H9 (cell line): ENCODE measurements around the gene GRIA1. TPM values are rescaled to one million over a fixed set of nuclear protein-coding genes. Genes with fewer than 3 reads are reported as not detected.

Source experiments
- DNase-seq: peaks from one replicate; pipeline ENCODE4 v3.0.0-alpha.2; 2017
- H2AFZ ChIP-seq: one replicate; pipeline ENCODE4 v1.6.1; 2013; ENCODE audit warnings: mild to moderate bottlenecking, low read length, control low read depth, moderate library complexity
- H2AK5ac ChIP-seq: 2 replicates; pipeline ENCODE4 v1.6.1; 2013; ENCODE audit warnings: low read length, control low read depth, mixed read lengths; ENCODE audit not compliant: insufficient read length
- H2BK120ac ChIP-seq: one replicate; pipeline ENCODE4 v1.6.1; 2013; ENCODE audit warnings: low read depth, mild to moderate bottlenecking, low read length, control low read depth, inconsistent platforms; ENCODE audit not compliant: poor library complexity, severe bottlenecking
- H2BK12ac ChIP-seq: 2 replicates; pipeline ENCODE4 v1.6.1; 2013; ENCODE audit warnings: low read length, control low read depth, mixed read lengths, low read depth; ENCODE audit not compliant: insufficient read length
- H2BK15ac ChIP-seq: 2 replicates; pipeline ENCODE4 v1.6.1; 2013; ENCODE audit warnings: low read depth, low read length, control low read depth
- H2BK20ac ChIP-seq: one replicate; pipeline ENCODE4 v1.6.1; 2013; ENCODE audit warnings: low read depth, mild to moderate bottlenecking, low read length, control low read depth, inconsistent platforms; ENCODE audit not compliant: poor library complexity, severe bottlenecking
- H2BK5ac ChIP-seq: 2 replicates; pipeline ENCODE4 v1.6.1; 2013; ENCODE audit warnings: low read length, control low read depth, mixed read lengths; ENCODE audit not compliant: insufficient read length
- H3K14ac ChIP-seq: 2 replicates; pipeline ENCODE4 v1.6.1; 2013; ENCODE audit warnings: low read length, control low read depth; ENCODE audit not compliant: insufficient read depth
- H3K18ac ChIP-seq: 2 replicates; pipeline ENCODE4 v1.6.1; 2013; ENCODE audit warnings: low read depth, mild to moderate bottlenecking, mixed read lengths, low read length, control low read depth; ENCODE audit not compliant: insufficient read length
- H3K23ac ChIP-seq: 2 replicates; pipeline ENCODE4 v1.6.1; 2013; ENCODE audit warnings: low read length, control low read depth, mixed read lengths, low read depth; ENCODE audit not compliant: insufficient read length
- H3K23me2 ChIP-seq: 2 replicates; pipeline ENCODE4 v1.6.1; 2013; ENCODE audit warnings: low read depth, mild to moderate bottlenecking, mixed read lengths, low read length, control low read depth; ENCODE audit not compliant: insufficient read length, poor library complexity, severe bottlenecking
- H3K27ac ChIP-seq: 2 replicates; pipeline ENCODE4 v1.5.1; 2013; ENCODE audit warnings: low read length, control low read depth, mixed read lengths, low read depth; ENCODE audit not compliant: insufficient read length
- H3K27me3 ChIP-seq: 2 replicates; pipeline ENCODE4 v1.6.1; 2013; ENCODE audit warnings: low read length, control low read depth, inconsistent platforms; ENCODE audit not compliant: insufficient read depth
- H3K4ac ChIP-seq: 2 replicates; pipeline ENCODE4 v1.6.1; 2013; ENCODE audit warnings: low read depth, mild to moderate bottlenecking, control low read depth, inconsistent platforms, low read length, moderate library complexity
- H3K4me1 ChIP-seq: 2 replicates; pipeline ENCODE4 v1.6.1; 2013; ENCODE audit warnings: low read length, control low read depth, inconsistent platforms; ENCODE audit not compliant: insufficient read depth
- H3K4me2 ChIP-seq: 2 replicates; pipeline ENCODE4 v1.6.1; 2013; ENCODE audit warnings: low read length, control low read depth, mixed read lengths; ENCODE audit not compliant: insufficient read length, insufficient read depth
- H3K56ac ChIP-seq: 2 replicates; pipeline ENCODE4 v1.6.1; 2013; ENCODE audit warnings: low read depth, mild to moderate bottlenecking, mixed read lengths, low read length, control low read depth; ENCODE audit not compliant: insufficient read length
- H3K79me1 ChIP-seq: 2 replicates; pipeline ENCODE4 v1.6.1; 2013; ENCODE audit warnings: low read depth, mild to moderate bottlenecking, moderate library complexity, low read length, control low read depth, inconsistent platforms; ENCODE audit not compliant: insufficient read depth, poor library complexity, severe bottlenecking
- H3K79me2 ChIP-seq: 2 replicates; pipeline ENCODE4 v1.6.1; 2013; ENCODE audit warnings: low read length, control low read depth, inconsistent platforms; ENCODE audit not compliant: insufficient read depth
- H3K9ac ChIP-seq: 2 replicates; pipeline ENCODE4 v1.6.1; 2013; ENCODE audit warnings: low read length, control low read depth, mixed read lengths; ENCODE audit not compliant: insufficient read length; ENCODE audit errors: extremely low read depth
- H3K9me3 ChIP-seq: one replicate; pipeline ENCODE4 v1.6.1; 2013; ENCODE audit warnings: low read depth, low read length, inconsistent platforms; ENCODE audit not compliant: control insufficient read depth
- H3T11ph ChIP-seq: one replicate; pipeline ENCODE4 v1.6.1; 2013; ENCODE audit warnings: mild to moderate bottlenecking, low read length, control low read depth, inconsistent platforms
- H4K20me1 ChIP-seq: one replicate; pipeline ENCODE4 v1.6.1; 2013; ENCODE audit not compliant: control insufficient read depth, insufficient read length, insufficient read depth
- H4K5ac ChIP-seq: 2 replicates; pipeline ENCODE4 v1.6.1; 2013; ENCODE audit warnings: low read depth, mild to moderate bottlenecking, mixed read lengths, low read length, control low read depth; ENCODE audit not compliant: insufficient read length
- H4K8ac ChIP-seq: replicated peaks from 2 replicates; pipeline ENCODE4 v1.6.1; 2013; ENCODE audit warnings: low read length, control low read depth, mixed read lengths, low read depth; ENCODE audit not compliant: insufficient read length
- H4K91ac ChIP-seq: 2 replicates; pipeline ENCODE4 v1.6.1; 2013; ENCODE audit warnings: low read depth, mild to moderate bottlenecking, moderate library complexity, mixed read lengths, low read length, control low read depth; ENCODE audit not compliant: insufficient read length
- H3K27ac Mint-ChIP-seq, 3 experiments: 2 replicates in 2 of 3; 3 replicates in 1 of 3; pipeline ENCODE4 v1.8.0; 2020 to 2021; ENCODE audit warnings: mixed read lengths in 3 of 3, mild to moderate bottlenecking in 1 of 3, moderate library complexity in 1 of 3
- H3K27me3 Mint-ChIP-seq: 2 replicates; pipeline ENCODE4 v1.8.0; 2021; ENCODE audit warnings: low read depth, mild to moderate bottlenecking, moderate library complexity, mixed read lengths
- H3K36me3 Mint-ChIP-seq, 3 experiments: 2 replicates in 2 of 3; 3 replicates in 1 of 3; pipeline ENCODE4 v1.8.0; 2020 to 2021; ENCODE audit warnings: low read depth in 3 of 3, mixed read lengths in 3 of 3; ENCODE audit not compliant: insufficient read depth in 1 of 3
- H3K4me1 Mint-ChIP-seq, 2 experiments: 2 replicates each; pipeline ENCODE4 v1.8.0; 2020; ENCODE audit warnings: mixed read lengths in 2 of 2
- H3K4me3 Mint-ChIP-seq, 2 experiments: 2 replicates in 1 of 2; 3 replicates in 1 of 2; pipeline ENCODE4 v1.8.0; 2020 to 2021; ENCODE audit warnings: mild to moderate bottlenecking in 2 of 2, mixed read lengths in 2 of 2, moderate library complexity in 1 of 2
- H3K9me3 Mint-ChIP-seq, 2 experiments: 2 replicates in 1 of 2; 3 replicates in 1 of 2; pipeline ENCODE4 v1.8.0; 2020; ENCODE audit warnings: mild to moderate bottlenecking in 2 of 2, mixed read lengths in 2 of 2, moderate library complexity in 1 of 2
- WGBS: extraction: QIAGEN DNeasy Blood & Tissue Kit; methylation state at CpG from one replicate; pipeline ENCODE4 v1.1.7; 2013; ENCODE audit warnings: missing lambda C conversion rate, low lambda C conversion rate, mixed read lengths; ENCODE audit not compliant: insufficient read length; ENCODE audit errors: extremely low coverage; 5-methylcytosine and 5-hydroxymethylcytosine counted together
- total RNA-seq: library from RNA; stranded (reverse); gene quantifications from 2 replicates; pipeline ENCODE4 v1.2.1, GENCODE V29; 2021
- TF ChIP-seq, protein P1 (sequence below): fragments of 200-600 bp; sonication (generic); conservative IDR thresholded peaks from 3 replicates; pipeline ENCODE4 v1.8.0; 2021; ENCODE audit warnings: antibody characterized with exemption, mild to moderate bottlenecking

The GRIA1 gene
- total RNA-seq, 1 experiment from 2014 or later, result 0.52 TPM

DNA sequence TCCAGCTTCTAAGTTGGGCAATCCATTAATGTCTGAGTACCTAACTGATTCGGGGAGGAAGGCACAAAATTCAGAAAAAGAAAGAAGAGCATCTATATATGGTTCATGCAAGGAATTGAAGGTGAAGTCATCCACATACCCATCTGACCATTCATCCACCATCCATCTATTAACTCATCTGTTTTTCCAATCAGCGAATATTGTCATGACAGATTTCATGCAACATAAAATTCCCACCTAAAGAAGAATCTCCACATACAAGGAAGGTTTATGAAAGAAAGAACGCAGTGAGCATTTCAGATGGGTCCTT is 164.7 kb downstream of the GRIA1 start:
- Mint-ChIP-seq H3K27me3 (peaks cover 21% of the 10 kb centered on the region), H3K36me3 (peaks cover 0 to 2% (median 0%) of the 10 kb centered on the region in 3 experiments; a peak in 1 of 7 replicates)

More for the DNA sequence above, 164.7 kb downstream of the GRIA1 start:
- H2AFZ ChIP-seq, result no peak overlapping the region
- Mint-ChIP-seq H3K27ac (no peak overlapping the region), H3K4me1 (peaks cover 18 to 21% of the 10 kb centered on the region in 2 experiments), H3K9me3 (peaks cover 0 to under 1% of the 10 kb centered on the region in 2 experiments; a peak in 3 of 5 replicates), H3K4me3 (no peak overlapping the region)
- H3K27ac ChIP-seq, result no peak overlapping the region
- H2AK5ac ChIP-seq, result no peak overlapping the region
- TF ChIP-seq, protein P1, sequence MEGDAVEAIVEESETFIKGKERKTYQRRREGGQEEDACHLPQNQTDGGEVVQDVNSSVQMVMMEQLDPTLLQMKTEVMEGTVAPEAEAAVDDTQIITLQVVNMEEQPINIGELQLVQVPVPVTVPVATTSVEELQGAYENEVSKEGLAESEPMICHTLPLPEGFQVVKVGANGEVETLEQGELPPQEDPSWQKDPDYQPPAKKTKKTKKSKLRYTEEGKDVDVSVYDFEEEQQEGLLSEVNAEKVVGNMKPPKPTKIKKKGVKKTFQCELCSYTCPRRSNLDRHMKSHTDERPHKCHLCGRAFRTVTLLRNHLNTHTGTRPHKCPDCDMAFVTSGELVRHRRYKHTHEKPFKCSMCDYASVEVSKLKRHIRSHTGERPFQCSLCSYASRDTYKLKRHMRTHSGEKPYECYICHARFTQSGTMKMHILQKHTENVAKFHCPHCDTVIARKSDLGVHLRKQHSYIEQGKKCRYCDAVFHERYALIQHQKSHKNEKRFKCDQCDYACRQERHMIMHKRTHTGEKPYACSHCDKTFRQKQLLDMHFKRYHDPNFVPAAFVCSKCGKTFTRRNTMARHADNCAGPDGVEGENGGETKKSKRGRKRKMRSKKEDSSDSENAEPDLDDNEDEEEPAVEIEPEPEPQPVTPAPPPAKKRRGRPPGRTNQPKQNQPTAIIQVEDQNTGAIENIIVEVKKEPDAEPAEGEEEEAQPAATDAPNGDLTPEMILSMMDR, result no peak
- no peak overlapping the region for H2BK20ac ChIP-seq
- no peak overlapping the region for H3K23ac ChIP-seq
- no peak overlapping the region for H4K8ac ChIP-seq
- H4K20me1 ChIP-seq, result no peaks in the 10 kb centered on the region
- H3K9me3 ChIP-seq, result no peaks in the 10 kb centered on the region
- no peak overlapping the region for H2BK120ac ChIP-seq
- no peaks in the 10 kb centered on the region for H3K79me2 ChIP-seq
- H2BK5ac ChIP-seq, result no peak overlapping the region
- no peak overlapping the region for H3K56ac ChIP-seq
- no peaks in the 10 kb centered on the region for H3K23me2 ChIP-seq
- H3K14ac ChIP-seq, result no peak overlapping the region
- WGBS, result no CpG with 5 or more reads among the region's 3 CpGs
- no peak overlapping the region for H4K91ac ChIP-seq
- H3T11ph ChIP-seq, result no peak overlapping the region
- DNase-seq, result no peak
- no peak overlapping the region for H3K4ac ChIP-seq
- no peaks in the 10 kb centered on the region for H3K79me1 ChIP-seq
- no peaks in the 10 kb centered on the region for H3K4me1 ChIP-seq
- no peak overlapping the region for H3K4me2 ChIP-seq
- no peak overlapping the region for H4K5ac ChIP-seq
- H3K27me3 ChIP-seq, result no peaks in the 10 kb centered on the region
- H3K9ac ChIP-seq, result no peak overlapping the region
- H2BK15ac ChIP-seq, result no peak overlapping the region
- H2BK12ac ChIP-seq, result no peak overlapping the region
- no peak overlapping the region for H3K18ac ChIP-seq
